ENCODE data around the gene SIVA1. TPM values are rescaled to one million over a fixed set of nuclear protein-coding genes. Genes with fewer than 3 reads are reported as not detected.

SIVA1 gene
- polyA plus RNA-seq, 1 experiment: 49.7 TPM

DNA sequence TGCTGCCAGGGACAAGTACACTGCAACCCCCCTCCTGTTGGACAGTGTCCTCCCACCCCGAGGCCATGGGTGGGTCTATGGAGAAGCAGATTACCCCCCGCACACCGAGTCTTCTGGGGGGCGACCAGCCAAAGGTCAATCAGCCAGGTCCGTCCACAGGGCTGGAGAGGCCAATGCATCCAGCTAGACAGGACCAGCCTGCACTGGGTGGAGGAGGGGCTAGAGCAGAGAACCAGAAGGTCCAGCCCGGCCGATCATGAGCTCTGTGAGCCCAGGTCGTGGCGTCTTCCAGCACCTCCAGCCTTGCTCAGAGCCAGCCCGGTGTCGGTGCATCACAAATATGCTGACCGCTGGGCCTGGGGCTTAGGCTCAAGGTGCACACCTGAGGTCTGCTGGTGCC, 37.1 kb upstream of the SIVA1 start:
- Histone ChIP-seq H3K27ac (ENCODE audit: low read depth, low read length) (no peak overlapping the region), H3K4me3 (ENCODE audit: low read depth, low read length) (no peak overlapping the region), H3K27me3 (ENCODE audit: control insufficient read depth, insufficient read depth, low read length) (no peaks in the 10 kb centered on the region), H3K9me3 (ENCODE audit: control insufficient read depth, insufficient read depth, low read length) (no peaks in the 10 kb centered on the region; the same call in 1 of the 2 replicates)
- ChIA-PET CTCF (interaction anchor here (0.6 kb wide), 1 partner anchor 260 kb away, joined by 4 read pairs; no protein-coding TSS in a partner anchor), POLR2A (no interaction called here)
- TF ChIP-seq, protein P1, sequence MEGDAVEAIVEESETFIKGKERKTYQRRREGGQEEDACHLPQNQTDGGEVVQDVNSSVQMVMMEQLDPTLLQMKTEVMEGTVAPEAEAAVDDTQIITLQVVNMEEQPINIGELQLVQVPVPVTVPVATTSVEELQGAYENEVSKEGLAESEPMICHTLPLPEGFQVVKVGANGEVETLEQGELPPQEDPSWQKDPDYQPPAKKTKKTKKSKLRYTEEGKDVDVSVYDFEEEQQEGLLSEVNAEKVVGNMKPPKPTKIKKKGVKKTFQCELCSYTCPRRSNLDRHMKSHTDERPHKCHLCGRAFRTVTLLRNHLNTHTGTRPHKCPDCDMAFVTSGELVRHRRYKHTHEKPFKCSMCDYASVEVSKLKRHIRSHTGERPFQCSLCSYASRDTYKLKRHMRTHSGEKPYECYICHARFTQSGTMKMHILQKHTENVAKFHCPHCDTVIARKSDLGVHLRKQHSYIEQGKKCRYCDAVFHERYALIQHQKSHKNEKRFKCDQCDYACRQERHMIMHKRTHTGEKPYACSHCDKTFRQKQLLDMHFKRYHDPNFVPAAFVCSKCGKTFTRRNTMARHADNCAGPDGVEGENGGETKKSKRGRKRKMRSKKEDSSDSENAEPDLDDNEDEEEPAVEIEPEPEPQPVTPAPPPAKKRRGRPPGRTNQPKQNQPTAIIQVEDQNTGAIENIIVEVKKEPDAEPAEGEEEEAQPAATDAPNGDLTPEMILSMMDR (IDR thresholded peaks at IDR 0.05; ENCODE audit: low read depth, low read length): no peak
- DNase-seq (ENCODE audit: low read depth, low spot score): no peak

DNA sequence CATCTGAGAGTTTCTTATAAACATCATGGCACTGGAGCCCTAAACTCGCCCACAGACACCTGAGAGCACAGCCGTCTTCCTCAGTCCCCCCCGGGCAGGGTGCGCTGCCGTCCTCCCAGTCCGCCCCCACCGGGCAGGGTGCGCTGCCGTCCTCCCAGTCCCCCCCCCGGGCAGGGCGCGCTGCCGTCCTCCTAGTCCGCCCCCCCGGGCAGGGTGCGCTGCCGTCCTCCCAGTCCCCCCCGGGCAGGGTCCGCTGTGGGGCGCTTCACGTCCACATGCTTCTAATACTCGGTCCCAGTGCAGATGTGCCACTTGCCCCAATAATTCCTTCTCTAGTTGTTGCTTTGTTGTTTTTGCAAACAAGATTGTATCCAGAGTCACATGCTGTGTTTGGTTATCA, 35.8 kb upstream of the SIVA1 start:
- Histone ChIP-seq H3K9me3 (ENCODE audit: control insufficient read depth, insufficient read depth, low read length) (no peaks in the 10 kb centered on the region; the same call in 1 of the 2 replicates), H3K4me3 (ENCODE audit: low read depth, low read length) (no peak overlapping the region), H3K27ac (ENCODE audit: low read depth, low read length) (no peak overlapping the region), H3K27me3 (ENCODE audit: control insufficient read depth, insufficient read depth, low read length) (no peaks in the 10 kb centered on the region)
- DNase-seq (ENCODE audit: low read depth, low spot score): no peak
- CTCF ChIA-PET: no interaction called here
- POLR2A ChIA-PET: no interaction called here
- TF ChIP-seq, protein P1 (IDR thresholded peaks at IDR 0.05; ENCODE audit: low read depth, low read length): no peak

DNA sequence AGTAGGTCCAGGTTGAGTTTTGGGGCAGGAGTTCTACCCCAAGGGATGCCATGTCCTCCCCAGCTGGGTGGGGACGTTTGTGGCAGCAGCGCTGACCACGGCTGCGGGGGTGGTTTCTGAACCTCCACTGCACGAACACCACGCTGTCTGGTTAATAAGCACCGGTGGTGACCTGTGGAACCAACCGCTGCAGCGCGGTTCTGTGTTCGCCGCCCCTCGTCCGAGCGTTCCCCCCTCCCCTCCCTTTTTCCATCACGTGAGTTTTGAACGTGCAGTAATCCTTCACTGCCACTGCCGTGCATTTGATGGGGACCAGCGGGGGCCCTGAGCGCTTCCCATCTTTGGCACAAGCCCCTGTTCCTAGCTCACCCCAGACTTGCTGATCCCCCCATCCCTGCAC, 35.3 kb upstream of the SIVA1 start:
- TF ChIP-seq, protein P1 (IDR thresholded peaks at IDR 0.05; ENCODE audit: low read depth, low read length): no peak
- no peak overlapping the region for H3K4me3 ChIP-seq (ENCODE audit: low read depth, low read length)
- no peaks in the 10 kb centered on the region; the same call in 1 of the 2 replicates for H3K9me3 ChIP-seq (ENCODE audit: control insufficient read depth, insufficient read depth, low read length)
- POLR2A ChIA-PET: no interaction called here
- no peaks in the 10 kb centered on the region for H3K27me3 ChIP-seq (ENCODE audit: control insufficient read depth, insufficient read depth, low read length)
- no peak for DNase-seq (ENCODE audit: low read depth, low spot score)
- CTCF ChIA-PET: no interaction called here
- H3K27ac ChIP-seq (ENCODE audit: low read depth, low read length): no peak overlapping the region

DNA sequence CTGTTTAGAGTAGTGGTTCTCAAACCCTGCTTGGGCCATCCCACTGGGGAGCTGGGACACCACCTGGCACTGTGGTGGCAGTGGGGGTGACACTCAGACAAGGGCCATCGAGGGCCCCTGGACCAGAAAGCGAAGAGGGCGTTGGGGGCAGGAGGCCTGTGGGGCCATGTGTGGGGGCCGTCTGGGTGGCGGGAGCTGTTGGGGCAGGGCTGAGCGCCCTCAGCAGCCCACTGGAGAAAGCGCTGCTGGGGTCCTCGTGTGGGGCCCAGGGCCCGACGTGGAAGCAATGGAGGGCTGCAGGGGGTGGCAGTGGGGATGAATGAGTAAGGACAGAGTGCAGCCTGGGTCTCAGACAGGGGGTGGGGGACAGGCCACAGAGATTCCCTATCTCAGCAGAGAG, 34.8 kb upstream of the SIVA1 start:
- TF ChIP-seq, protein P1 (IDR thresholded peaks at IDR 0.05; ENCODE audit: low read depth, low read length): no peak
- no peak overlapping the region for H3K4me3 ChIP-seq (ENCODE audit: low read depth, low read length)
- no peak for DNase-seq (ENCODE audit: low read depth, low spot score)
- H3K27ac ChIP-seq (ENCODE audit: low read depth, low read length): no peak overlapping the region
- H3K27me3 ChIP-seq (ENCODE audit: control insufficient read depth, insufficient read depth, low read length): no peaks in the 10 kb centered on the region
- no peaks in the 10 kb centered on the region; the same call in 1 of the 2 replicates for H3K9me3 ChIP-seq (ENCODE audit: control insufficient read depth, insufficient read depth, low read length)
- CTCF ChIA-PET: no interaction called here
- POLR2A ChIA-PET: interaction anchor here (0.6 kb wide), 1 partner anchor 41 kb away, joined by 4 read pairs; no protein-coding TSS in a partner anchor

DNA sequence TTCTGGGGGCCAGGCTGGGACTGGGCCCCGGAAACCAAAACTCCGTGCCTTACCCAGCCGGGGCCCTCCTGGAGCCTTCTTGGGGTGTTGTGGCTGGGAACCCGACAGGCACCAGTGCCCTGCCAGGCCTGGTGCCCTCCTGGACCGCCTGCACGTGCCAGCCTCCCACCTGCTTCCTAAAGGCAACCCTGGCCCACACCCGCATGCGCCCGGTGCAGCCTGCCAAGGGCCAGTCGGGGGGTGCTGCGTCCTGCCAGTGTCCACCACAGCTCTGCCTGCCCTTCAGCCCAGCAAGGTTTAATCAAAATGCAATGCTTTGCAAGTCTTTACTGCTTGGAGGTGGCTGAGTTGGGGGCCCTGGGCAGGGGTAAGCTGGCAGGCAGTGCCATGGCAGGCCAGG, 34.1 kb upstream of the SIVA1 start:
- ChIA-PET CTCF (no interaction called here), POLR2A (no interaction called here)
- H3K4me3 ChIP-seq (ENCODE audit: low read depth, low read length): no peak overlapping the region
- H3K27me3 ChIP-seq (ENCODE audit: control insufficient read depth, insufficient read depth, low read length): no peaks in the 10 kb centered on the region
- H3K27ac ChIP-seq (ENCODE audit: low read depth, low read length): no peak overlapping the region
- no peaks in the 10 kb centered on the region; the same call in 1 of the 2 replicates for H3K9me3 ChIP-seq (ENCODE audit: control insufficient read depth, insufficient read depth, low read length)
- DNase-seq (ENCODE audit: low read depth, low spot score): no peak
- TF ChIP-seq, protein P1 (IDR thresholded peaks at IDR 0.05; ENCODE audit: low read depth, low read length): no peak
